Stimulated activated CD8-positive, alpha-beta memory T cell treated with anti-CD3 and anti-CD28 coated beads, Interleukin-15, amount 100 ng/mL, for 4 hours (primary cell): ENCODE measurements around the gene OST4.

Experiments used
- DNase-seq, 2 donors: peaks; one replicate each; pipeline ENCODE4 v3.0.0-alpha.2; 2020; ENCODE audit warnings: low read depth in 2 of 2

OST4 gene

GRCh38 chr2:27093430-27094352, 22.2 kb upstream of the OST4 start:
- DNase-seq = no peak

DNA sequence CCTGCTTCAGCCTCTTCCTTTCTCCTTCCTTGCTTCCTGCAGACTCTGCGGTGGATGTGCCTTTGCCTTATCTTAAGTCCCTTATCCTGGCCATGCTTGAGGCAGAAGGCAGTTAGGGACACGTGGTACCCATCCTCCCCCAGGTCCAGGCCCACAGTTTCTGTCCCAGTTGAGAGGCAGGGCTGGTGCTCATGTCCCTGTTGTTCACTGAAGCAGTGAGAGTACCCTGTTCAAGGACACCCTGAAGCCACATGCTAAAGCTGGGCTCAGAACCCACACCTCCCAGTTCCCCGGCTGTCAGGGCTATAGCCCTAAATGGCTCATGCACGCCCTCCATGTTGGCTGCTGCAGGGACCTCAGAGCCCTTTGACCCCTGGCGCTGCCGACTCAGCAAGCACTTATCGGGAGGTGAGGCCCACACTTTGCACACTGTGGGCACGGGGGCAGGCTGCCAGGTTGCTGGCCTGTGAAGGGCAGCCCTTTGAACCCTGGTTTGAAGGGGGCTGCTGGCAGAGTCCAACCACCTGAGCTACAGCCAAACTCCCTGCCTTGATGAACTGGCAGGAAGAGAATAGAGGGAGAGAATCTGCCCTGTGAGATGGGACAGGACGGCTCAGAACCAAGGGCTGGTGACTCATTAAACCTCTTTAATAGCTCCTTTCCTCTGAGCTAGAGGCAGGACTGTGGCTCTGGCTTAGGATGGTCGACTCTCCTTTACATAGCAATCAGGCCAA, 21.4 kb upstream of the OST4 start:
- no peak for DNase-seq

DNA sequence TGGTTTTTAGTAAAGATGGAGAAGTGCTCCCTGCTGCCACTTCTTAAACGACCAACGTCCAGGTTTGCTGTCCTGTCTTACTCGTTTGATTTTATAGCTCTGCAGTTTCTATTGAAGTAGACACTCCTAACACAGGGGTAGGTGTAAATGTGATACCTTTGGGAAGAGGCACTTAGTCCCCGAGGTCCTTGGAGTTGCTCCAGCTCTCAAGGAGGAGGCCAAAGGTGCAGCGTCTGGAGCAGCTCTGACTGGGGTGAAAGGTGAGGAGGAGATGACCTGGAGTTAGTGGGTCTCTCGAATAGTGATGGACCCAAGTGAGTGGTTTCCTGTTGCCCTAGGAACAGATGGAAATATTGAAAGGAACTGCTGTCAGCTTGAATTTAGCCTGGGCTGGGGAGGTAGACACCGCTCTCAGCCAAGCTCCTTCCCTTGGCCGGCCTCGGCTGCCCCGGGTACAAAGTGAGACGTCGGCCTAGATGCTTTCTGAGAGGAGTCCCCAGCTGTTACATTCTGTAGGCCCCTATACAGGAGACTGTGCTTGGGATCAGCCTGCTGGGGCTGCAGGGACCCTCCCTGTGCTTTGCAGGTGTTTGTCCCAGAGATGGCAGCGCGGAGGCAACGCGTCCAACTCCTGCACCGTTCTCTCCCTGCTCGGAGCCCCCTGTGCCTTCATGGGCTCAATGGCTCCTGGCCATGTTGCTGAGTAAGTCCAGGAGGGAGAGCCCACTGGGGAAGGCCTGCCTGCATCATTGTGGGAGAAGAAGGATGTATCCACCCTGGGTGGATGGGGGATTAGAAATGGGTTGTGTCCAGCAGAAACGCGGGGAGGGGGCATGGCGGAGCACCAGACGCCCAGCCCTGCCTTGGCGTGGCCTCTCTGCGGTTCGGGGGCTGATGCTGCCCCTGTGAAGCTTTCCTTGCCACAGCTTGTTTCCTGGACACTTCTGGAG, 20.6 kb upstream of the OST4 start:
- no peak for DNase-seq

DNA sequence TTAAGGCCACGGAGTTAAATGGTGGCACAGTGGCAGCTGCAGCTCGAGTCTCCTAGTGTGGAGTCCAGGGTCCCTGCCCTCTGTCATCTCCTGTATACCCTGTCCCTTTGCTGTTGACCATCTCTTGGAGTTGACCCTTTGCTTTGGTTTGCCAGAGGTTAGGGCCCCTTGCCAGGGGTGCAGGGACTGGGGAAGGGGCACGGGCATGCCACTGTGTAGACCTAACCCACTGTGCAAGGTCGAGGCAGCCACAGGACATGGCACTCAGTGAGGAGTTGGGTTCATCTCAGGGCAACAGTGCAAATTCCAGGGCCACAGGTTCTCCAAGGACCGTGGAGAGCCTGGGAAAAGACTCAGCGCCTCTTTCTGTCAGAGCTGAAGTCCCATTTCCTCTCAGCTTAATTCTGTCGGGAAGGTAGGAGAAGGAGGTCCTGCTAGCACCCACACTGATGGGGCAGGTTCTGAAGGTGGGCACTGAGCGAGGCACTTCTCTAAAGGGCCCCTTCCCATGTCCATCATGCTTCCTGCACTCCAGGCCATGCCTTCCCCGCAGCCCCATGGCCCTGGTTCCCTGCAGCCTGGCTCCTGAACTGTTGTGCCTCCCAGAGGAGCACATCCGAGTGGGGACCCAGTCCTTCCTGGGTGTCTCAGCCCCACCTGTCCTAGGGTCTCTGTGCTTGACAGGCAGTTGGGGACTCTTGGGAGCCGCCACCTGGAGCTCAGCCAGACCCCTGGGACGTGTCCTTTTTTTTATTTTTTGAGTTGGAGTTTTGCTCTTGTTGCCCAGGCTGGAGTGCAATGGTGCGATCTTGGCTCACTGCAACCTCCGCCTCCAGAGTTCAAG, 17.9 kb upstream of the OST4 start:
- DNase-seq = no peak

GRCh38 chr2:27088634-27089033, 17.2 kb upstream of the OST4 start:
- DNase-seq = no peak

GRCh38 chr2:27087823-27088410, 16.5 kb upstream of the OST4 start:
- DNase-seq = no peak

DNA sequence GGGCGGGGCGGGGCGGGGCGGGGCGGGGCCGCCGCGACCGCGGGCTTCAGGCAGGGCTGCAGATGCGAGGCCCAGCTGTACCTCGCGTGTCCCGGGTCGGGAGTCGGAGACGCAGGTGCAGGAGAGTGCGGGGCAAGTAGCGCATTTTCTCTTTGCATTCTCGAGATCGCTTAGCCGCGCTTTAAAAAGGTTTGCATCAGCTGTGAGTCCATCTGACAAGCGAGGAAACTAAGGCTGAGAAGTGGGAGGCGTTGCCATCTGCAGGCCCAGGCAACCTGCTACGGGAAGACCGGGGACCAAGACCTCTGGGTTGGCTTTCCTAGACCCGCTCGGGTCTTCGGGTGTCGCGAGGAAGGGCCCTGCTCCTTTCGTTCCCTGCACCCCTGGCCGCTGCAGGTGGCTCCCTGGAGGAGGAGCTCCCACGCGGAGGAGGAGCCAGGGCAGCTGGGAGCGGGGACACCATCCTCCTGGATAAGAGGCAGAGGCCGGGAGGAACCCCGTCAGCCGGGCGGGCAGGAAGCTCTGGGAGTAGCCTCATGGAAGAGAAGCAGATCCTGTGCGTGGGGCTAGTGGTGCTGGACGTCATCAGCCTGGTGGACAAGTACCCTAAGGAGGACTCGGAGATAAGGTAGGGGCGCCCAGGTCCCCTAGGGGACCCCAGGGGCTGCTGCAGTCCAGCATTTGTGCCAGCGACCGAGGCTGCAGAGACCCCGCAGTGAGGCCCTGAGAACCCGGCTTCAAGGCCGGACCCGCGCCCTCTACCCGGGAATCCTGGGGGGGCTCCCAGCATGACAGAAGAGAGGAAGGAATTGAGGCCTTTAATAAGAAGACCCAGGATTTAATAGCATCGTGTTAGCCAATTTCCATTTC, 15.5 kb upstream of the OST4 start, which contains the start of gene KHK:
Gene KHK (plus strand): TSS at position 49 of the 870 bp plus-strand sequence. CDS start 488 bp downstream, at position 537.
- DNase-seq = no peak

- peak; percentile 93 to 98 for DNase-seq
Measured at GRCh38 chr2:27086090-27086723, 14.8 kb upstream of the OST4 start.

- peak in 1 of 2 donors; percentile 10 for DNase-seq
Measured at GRCh38 chr2:27085673-27086089, 14.2 kb upstream of the OST4 start.

- no peak for DNase-seq
Measured at GRCh38 chr2:27085062-27085672, 13.7 kb upstream of the OST4 start.

- DNase-seq = no peak
Measured at GRCh38 chr2:27084297-27085061, 13.0 kb upstream of the OST4 start.

DNA sequence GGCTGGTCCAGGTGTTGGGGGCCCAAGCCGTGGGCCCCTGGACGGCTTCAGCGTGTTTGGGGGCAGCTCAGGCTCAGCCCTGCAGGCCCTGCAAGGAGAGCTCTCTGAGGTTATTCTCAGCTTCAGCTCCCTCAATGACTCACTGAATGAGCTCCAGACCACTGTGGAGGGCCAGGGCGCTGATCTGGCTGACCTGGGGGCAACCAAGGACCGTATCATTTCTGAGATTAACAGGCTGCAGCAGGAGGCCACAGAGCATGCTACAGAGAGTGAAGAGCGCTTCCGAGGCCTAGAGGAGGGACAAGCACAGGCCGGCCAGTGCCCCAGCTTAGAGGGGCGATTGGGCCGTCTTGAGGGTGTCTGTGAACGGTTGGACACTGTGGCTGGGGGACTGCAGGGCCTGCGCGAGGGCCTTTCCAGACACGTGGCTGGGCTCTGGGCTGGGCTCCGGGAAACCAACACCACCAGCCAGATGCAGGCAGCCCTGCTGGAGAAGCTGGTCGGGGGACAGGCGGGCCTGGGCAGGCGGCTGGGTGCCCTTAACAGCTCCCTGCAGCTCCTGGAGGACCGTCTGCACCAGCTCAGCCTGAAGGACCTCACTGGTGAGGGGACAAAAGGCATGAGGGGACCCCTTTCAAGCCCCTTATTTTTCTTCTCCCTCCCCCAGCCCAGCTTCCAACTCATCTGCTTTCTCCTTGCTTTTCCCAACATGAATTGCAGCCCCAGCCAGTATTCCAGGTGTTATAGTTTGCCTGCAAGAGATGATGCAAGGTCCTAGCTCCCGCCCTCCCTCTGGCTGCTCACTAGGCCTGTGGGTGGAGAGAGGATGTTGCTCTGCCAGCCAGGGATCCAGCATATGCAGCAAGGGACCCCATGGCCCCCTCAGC, 12.2 kb upstream of the OST4 start:
- DNase-seq = no peak

- no peak for DNase-seq
Measured at GRCh38 chr2:27082773-27083409, 11.4 kb upstream of the OST4 start.

- DNase-seq = no peak
Measured at GRCh38 chr2:27081984-27082772, 10.7 kb upstream of the OST4 start.

- no peak for DNase-seq
Measured at GRCh38 chr2:27080603-27080936, 9.1 kb upstream of the OST4 start.

GRCh38 chr2:27080140-27080469, 8.7 kb upstream of the OST4 start:
- no peak for DNase-seq
